LNCAP (cell line): Measurements from ENCODE around the gene KIF22.

Experiments used
- CTCF ChIP-seq: fragments of 450-650 bp; IDR thresholded peaks from 2 replicates; pipeline ENCODE4 v1.5.1; 2017; ENCODE audit warnings: mild to moderate bottlenecking

Gene KIF22

GRCh38 chr16:29765167-29766032 lies 25.2 kb upstream of the KIF22 start:
- no peak for TF ChIP-seq CTCF

- TF ChIP-seq CTCF: no peak
Measured at GRCh38 chr16:29766571-29766970, 24.0 kb upstream of the KIF22 start.

GRCh38 chr16:29767062-29767461 lies 23.5 kb upstream of the KIF22 start:
- no peak for TF ChIP-seq CTCF

- no peak for TF ChIP-seq CTCF
Measured at GRCh38 chr16:29769507-29769906, 21.0 kb upstream of the KIF22 start.

- TF ChIP-seq CTCF: no peak
Measured at GRCh38 chr16:29770250-29770929, 20.2 kb upstream of the KIF22 start.

- no peak for TF ChIP-seq CTCF
Measured at GRCh38 chr16:29774730-29775129, 15.8 kb upstream of the KIF22 start.

GRCh38 chr16:29775742-29776408 lies 14.7 kb upstream of the KIF22 start:
- no peak for TF ChIP-seq CTCF
